GM19238 (cell line): ENCODE data around the gene KCNIP4.

Source experiments
- DNase-seq: peaks from one replicate; pipeline ENCODE4 v3.0.0; 2011; ENCODE audit warnings: low spot score; ENCODE audit not compliant: insufficient read length

The KCNIP4 gene

DNA sequence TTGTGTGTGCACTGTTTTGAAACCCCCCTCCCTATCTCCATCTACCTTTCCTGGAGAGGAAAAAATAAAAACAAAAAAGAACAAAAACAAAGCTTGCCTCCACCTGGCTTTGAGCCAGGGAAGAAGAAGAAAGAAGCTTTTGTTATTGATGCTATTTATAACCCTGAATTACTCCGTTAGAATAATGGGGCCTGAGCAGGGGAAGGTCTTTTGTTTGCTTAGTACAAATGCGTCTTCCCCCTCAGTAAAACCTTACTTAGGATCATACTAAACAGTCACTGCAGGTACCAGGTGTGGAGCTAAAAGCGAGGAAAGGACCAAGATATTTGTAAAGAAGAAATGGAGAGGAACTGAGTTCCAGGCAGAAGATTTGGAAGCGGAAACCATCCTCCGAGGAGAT lies 352.1 kb downstream of the KCNIP4 start:
- no peak for DNase-seq

DNA sequence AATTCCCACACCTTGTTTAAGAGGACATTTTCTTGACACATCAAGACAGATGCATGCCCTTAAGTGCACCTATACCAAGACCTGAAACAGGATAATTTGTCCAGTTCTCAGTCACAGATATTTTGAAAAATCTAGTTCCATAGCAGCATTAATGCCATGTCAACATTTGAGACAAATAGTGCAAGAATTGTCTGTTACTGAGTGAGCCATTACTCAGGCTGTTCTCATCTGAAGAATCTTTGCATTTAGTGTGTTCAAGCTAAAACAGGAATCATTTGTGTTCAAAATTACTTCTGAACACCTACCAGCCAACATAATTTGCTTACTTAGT lies 354.9 kb downstream of the KCNIP4 start:
- no peak for DNase-seq

DNA sequence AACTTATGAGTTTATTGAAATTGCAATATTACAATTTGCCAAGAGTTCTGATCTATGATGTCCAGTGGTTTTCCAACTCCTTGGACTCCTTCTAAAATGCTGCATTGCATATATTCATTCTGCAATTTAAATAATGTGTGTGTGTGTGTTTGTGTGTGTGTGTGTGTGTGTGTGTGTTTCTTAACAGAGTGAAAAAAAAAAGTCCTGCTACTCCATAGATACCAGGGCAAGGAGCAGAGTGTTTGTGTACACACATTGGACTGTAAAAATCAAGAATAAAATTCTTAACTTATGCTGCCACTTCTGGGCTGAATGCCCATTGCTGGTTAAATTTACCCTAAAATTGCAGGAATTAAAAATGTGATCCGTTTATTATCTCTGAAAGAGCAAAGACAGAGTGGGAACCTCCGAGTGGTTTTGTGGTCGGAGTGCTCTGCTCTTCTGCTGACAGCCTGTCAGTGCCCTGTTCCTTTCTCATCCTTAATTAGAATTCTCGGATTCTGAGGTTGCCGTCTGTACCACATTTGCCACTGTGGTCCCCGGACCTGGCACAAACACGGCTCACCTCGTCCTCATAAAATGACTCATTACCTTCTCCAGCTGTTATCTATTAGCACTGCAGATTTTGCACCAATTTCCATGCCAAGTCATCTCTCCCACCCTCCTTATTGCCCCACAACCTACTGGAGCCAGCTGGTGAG lies 355.5 kb downstream of the KCNIP4 start:
- DNase-seq, result no peak

DNA sequence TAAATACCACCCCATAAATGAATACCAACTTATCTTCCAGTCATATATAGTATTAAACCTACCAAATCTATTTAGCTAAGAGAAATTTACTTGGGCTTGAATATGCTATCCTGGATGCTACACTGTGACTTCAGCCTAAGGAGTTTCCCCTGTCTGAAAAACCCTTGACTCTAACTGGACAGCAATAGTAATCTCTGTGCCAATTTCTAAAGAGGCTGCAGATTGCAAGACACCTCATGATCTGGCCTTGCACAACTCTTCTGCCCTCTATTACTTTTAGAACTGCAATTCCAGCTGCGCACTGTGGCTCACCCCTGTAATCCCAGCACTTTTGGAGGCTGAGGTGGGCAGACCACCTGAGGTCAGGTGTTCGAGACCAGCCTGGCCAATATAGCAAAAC lies 371.5 kb downstream of the KCNIP4 start:
- DNase-seq, result no peak

DNA sequence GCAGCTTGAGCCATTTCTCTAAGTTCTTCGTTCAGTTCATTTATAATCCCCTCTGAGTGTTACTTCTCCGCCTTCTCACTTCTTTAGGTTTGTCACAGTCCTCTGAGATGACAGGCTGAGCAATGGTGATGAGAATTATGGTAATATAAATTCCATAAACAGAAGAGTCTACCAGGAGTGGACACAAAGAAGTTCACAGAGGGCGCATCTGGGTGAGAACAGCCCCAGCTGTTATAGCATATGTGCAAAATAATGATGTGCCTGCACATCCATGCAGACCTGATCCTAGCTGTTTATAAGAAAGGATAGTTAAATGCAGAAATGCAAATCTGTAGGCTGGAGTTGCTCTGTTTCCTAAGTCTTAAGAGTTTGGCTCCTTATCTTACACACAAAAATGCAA lies 377.5 kb downstream of the KCNIP4 start:
- DNase-seq, result no peak

DNA sequence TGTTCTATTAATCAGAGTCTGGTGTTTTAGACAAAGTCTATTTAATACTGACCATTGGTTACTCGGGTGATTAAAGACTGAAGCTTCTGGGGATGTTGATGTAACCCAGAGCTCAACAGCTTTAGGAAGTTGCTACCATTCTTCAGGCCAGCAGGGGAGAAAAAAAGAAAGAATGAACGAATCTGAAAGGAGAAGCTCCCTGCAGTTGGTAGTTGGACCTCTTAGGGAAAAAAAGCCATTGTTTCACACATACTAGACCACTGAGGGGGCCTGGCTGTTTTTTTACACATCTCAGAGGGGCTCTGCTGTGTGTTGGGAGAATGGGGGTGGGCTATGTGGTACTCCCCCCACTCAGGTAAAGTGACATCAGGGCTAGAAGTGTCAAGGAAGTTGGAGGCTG lies 378.9 kb downstream of the KCNIP4 start:
- no peak for DNase-seq

DNA sequence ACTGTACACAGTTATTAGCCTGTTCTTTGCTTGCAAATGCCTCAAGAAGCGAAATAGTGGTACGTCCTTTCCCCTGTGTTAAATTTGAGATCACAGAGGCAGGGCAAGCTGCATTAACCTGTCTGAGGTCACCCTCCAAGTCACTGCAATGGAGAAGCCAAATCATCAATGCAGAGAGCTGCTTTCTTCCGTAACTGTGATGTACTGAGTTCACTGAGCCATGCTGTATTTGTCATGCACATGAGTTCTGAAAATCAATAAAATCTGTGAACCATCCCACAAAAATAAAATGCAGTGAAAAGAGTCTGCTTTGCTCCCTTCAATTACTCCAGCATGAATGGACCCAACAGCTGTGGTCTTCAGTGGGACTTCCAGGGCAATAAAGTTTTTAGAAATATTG lies 393.5 kb downstream of the KCNIP4 start:
- DNase-seq, result no peak

DNA sequence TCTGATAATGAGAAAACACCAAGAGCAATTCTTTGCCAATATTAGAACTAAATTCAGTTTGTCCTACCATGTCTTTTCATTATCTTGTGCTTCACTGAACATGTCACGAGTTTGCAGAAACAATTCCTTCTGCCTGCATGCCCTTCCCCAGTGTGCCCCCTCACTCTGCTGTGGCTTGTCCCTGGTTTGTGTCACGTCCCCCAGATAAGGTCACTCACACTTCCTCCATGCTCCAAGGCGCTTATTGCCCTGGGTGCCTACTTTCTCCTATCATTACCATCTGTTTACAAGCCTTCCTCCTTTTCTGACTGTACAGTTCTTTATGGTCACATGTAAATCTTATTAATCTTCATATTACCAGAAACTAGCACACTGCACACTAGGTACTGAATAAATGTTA lies 394.1 kb downstream of the KCNIP4 start:
- no peak for DNase-seq

DNA sequence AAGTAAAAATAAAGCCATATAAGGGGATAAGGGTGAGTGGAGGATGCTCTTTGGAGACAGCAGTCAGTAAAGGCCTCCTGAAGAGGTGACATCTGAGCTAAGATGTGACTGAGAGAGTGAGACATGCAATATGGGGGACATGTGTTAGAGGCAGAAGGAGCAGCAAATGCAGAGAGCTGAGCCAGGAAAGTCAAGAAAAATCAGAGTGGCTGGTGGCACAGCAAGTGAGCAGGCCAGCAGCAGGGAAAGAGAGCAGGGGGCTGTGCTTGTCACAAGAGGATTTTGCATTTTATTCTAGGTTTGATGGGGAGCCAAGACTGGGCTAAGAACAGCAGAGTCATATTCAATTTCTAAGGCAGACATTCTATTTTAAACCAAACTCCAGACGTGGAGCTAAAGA lies 394.5 kb downstream of the KCNIP4 start:
- DNase-seq, result no peak

DNA sequence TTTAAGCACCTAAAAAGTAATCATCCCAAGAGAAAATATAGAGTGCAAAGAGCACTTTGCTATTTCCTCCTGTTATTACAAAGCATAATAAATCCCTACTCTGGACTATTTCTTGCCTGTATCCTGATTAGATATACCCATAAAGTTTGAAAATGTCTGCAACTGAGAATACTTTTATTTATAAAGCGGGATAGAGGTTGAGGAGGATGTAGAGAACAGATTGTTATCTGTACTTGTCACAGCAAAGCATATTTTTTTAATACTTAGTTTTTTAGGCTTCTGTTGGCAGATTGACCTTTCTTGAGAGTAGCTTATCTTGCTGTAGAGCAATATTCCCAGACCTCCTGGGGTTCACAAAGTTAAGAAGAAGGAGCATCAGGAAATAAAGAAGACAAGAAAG lies 396.1 kb downstream of the KCNIP4 start:
- no peak for DNase-seq

DNA sequence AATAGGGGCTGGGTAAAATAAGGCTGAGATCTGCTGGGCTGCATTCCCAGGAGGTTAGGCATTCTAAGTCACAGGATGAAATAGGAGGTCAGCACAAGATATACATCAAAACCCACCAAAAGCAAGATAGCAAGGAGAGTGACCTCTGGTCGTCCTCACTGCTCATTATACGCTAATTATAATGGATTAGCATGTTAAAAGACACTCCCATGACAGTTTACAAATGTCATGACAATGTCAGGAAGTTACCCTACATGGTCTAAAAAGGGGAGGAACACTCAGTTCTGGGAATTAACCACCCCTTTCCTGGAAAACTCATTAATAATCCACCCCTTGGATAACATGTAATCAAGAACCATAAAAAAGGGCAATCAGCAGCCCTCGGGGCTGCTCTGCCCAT lies 403.6 kb downstream of the KCNIP4 start:
- no peak for DNase-seq

DNA sequence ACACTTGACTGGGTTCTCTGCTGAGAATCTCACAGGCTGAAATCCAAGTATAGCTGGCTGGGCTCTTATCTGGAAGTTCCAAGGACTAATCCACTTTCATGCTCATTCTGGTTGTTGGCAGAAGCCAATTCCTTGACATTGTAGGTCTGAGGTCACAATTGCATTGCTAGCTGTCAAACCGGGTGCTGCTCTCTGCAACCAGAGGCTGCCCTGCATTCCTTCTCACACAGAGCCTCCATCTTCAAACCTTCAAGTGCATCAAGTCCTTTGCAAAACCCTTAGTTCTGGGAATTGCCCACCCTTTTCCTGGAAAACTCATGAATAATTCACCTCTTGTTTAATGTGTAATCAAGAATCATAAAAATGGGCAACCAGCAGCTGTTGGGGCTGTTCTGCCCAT lies 404.2 kb downstream of the KCNIP4 start:
- no peak for DNase-seq

DNA sequence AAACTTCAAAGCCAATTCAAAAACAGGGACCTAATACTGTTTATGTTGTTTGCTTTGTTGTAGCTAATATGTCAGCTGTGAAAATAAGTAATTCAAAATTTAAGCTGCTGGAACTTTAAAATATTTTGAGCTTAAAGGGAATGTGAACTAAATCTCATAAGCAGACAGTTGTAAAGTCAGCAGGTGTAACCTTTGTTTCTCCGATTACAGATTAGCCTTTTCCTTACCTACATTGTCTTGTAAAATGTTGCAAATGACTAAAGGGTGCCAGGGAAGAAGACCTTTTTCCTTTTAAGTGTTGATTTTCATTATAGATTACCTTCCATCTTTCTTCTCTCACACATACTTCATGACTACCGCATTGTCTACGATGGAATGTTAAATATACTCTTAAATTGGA lies 405.1 kb downstream of the KCNIP4 start:
- DNase-seq, result no peak

DNA sequence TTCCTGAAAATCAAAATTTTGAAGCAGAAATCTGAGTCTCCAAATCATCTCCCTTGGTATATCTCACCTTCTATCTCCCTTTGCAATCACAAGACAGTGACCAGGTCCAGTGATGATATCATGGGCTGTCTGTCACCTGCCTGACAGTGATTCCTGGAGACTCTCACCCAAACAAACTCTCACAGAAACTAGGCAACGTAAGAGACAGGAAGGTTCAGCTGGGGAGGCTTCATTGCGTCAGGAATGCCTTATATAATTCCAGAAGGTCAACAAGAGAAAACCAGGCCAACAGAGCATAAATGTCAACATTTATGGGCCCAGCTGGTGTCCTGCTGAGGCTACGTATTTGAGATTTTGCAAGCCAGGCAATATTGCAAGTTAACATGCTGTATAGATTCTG lies 412.7 kb downstream of the KCNIP4 start:
- no peak for DNase-seq

DNA sequence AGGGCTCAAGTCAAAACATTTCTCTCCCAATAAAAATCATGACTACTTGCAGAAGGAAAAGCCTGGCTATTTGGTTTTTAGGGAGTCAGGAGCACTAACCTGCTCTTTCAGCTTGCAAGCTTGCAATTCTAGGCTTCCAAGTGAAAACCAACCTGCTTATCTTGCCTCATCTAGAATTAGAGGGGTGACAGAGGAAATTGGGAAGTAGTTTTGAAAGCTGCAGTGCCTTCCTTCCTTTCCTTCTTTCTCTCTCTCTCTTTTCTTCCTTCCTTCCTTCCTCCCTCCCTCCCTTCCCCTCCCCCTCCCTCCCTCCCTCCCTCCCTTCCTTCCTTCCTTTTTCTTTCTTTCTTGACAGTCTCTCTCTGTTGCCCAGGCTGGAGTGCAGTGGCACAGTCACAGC lies 417.5 kb downstream of the KCNIP4 start:
- DNase-seq, result no peak

DNA sequence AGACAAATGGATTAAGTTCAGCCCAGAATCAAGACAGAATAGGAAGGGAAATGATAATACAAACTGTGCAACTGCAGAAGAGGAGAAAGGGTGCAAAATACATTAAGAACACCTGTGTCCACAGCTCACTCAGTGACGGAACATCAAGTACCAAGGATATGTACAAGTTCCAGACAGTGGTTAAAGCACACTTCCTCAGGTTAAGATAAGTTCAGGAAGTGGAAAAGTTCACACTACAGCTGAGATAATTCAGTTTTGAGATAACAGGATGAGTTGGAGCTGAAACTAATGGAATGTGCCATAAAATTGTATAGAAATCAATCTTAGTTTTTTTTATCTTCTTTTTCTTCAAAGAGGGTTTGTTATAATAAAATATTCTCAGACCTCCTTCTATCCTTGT lies 419.4 kb downstream of the KCNIP4 start:
- no peak for DNase-seq

DNA sequence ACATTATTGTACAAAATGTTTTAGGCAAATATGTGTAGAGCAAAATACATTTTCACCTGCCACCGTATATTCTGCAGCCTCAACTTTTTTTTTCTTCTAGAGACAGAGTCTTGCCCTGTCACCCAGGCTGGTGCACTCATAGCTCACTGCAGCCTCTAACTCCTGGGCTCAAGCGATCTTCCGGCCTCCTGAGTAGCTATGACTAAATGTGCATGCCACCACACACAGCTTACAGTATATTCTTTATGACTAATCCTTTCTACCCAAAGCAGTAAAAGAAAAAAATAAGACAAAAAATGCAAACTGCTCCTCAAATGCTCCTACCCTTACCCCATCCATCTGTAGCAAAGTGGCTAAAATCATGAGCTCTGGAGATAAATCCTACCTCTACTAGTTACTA lies 426.3 kb downstream of the KCNIP4 start:
- no peak for DNase-seq

DNA sequence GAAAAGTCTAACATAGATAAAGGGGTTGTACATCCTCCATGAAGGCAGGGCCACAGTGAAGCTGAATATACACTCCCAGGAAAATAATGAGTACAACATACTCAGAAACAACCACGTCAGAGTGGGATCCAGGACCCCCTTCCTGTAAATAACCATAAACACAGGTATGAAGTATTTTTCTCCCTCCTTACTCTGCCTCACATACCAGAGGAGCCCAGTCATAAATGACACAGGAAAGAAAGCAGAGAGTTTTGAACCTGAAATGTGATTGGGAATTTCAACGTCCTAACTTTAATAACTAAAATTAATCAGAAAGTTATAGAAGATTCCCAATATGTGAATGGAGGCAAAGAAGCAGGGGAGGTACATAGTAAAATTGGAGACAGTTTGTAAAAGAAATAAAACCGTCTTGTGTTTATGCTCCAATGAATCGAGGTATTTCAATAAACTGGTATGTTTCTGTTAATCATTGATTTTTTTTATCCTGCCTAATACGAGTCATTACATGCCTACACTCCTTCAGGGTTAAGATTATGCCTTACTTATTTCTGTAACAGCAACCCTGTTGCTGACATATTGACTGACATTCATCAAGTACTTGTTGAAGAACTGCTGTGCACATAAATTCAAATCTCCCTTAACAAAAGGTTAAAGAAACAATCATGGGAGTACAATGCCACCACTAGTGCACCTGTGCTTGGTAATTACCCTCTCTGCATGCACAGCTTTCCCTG lies 431.3 kb downstream of the KCNIP4 start:
- no peak for DNase-seq

DNA sequence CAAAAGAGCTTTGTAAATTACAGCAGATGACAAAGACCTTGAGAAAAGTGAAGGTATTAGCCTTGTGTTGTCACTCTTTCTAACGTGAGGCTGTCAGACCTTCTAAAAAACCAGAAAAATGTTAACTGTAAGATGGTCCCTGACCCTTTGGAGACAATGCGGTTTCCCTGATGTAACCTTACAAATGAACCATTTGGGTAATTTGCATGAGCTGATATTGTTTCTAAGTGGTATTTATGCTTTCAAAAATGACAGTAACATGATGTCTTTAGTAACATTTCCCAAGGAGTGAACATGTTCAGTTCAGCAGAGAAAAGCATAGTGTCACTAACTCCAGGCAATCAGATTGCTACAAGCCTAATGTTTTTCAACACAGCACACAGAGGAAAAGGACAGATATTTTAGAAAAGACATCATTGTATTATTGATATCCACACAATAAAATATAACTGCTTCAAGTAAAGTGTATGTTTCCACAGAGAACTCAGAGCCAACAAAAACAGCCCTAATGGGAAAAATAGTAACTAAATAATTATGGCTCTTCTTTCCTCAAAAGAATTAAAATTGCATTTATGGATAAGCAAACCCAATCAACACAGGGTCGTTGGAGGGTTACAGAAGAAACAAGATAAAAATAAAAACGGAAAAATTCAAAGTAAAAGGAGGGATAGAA lies 434.4 kb downstream of the KCNIP4 start:
- DNase-seq, result no peak

DNA sequence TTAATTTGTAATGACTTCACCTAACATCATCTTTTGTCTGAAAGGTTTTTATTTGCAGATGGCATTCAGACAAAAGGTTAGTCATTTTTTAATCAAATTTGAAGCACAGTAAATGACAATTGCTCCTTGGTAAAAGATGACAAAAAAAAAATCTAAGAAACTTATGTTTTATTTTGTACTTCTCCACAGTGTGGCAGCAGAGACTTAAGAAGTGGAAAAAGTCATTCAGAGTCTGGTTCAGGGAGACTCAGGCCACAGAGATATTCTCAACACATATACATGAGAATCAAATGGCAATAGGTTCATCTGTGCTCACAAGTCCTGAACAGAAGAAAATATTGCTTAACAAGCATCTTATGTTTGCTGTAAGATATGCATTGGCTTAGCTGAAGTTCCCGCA lies 436.2 kb downstream of the KCNIP4 start:
- DNase-seq, result no peak

DNA sequence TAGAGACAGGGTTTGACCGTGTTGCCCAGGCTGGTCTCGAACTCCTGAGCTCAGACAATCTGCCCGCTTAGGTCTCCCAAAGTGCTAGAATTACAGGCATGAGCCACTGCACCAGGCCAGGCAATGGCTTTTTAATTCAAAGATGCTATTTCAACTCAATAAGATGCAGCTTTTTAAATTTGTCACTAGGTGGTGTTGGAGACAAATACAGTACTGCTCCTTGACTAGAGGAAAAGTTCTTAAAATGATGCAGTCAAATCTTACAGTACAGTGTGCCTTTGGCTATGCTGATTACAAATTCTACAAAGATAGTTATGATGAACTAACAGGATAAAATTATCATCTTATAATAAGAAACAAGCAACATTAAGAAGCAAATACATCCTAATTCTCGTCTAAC lies 441.1 kb downstream of the KCNIP4 start:
- no peak for DNase-seq

DNA sequence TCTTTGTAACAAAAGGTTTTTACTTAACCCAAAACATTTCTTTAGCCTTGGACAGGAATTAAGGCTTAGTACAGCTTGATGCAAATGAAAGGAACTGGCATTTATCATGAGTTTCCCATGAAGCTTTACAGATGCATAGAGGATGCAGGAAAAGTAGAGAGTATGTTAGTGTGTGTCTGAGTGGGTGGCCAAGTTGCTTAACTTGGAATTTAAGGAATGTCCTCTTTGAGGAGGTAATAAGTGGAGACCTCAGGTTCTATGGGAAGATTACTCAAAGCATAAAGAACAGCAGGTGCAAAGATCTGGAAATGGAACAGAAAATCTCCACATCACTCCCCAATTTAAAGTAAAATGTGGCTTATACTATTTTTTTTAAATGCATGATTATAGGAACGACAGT lies 457.9 kb downstream of the KCNIP4 start:
- no peak for DNase-seq

DNA sequence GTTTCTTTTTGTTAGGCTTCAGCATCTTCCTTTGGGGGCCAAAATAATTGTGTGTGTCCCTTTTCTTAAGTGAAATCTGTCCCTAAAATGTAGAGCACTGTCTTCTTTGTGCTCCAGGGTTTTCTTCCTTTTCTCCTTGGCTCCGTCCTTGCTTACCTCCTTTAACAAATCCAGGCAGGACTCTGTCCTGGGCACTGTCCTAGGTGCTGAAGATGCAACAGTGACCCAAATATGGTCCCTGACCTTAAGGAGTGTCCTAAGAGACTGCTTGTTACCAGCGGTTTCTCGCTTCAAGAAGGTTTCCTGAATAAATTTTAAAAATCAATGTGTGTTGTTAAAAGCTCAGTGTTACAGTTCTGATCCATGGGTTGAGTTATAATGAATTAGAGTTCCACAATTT lies 471.8 kb downstream of the KCNIP4 start:
- DNase-seq, result no peak
